ENCODE results near the gene ASMTL.

DNA sequence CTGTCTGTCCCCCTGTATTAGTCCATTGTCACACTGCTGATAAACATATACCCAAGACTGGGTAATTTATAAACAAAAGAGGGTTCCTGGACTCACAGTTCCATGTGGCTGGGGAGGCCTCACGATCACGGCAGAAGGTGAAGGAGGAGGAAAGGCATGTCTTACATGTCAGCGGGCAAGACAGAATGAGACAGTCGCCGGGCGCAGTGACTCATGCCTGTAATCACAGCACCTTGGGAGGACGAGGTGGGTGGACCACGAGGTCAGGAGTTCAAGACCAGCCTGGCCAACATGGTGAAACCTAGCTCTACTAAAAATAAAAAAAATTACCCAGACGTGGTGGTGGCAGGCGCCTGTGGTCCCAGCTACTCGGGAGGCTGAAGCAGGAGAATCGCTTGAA is 91.4 kb downstream of the ASMTL start:
- TF ChIP-seq POLR2AphosphoS5 (IDR thresholded peaks at IDR 0.05; ENCODE audit: insufficient read depth in 1 of 2, low read depth in 1 of 2) (no peak), POLR2A (IDR thresholded peaks at IDR 0.05) (no peak)

Measured in vagina (tissue), 2 donors.